NCI-H460 (cell line): Measurements from ENCODE around the gene PDK1. TPM values are rescaled to one million over a fixed set of nuclear protein-coding genes. Genes with fewer than 3 reads are reported as not detected.
"Not testable (repeated sequence)": the region's sequence is repeated elsewhere in the genome, so short reads cannot be mapped to it uniquely, and the experiment has no call there.

Experiments used
- DNase-seq: peaks from one replicate; pipeline ENCODE4 v3.0.0-alpha.2; 2016; ENCODE audit warnings: low read depth; ENCODE audit errors: extremely low read depth
- polyA plus RNA-seq: library from polyadenylated mRNA; depleted of rRNA; stranded (reverse); fragments of >200 nt; gene quantifications from 2 replicates; pipeline ENCODE4 v1.2.3, GENCODE V29; 2014; cell fraction: nucleus; rRNA removed
- total RNA-seq: library from RNA; depleted of rRNA; stranded (reverse); fragments of >200 nt; shearing (Covaris generic); gene quantifications from 2 replicates; pipeline ENCODE4 v1.2.3, GENCODE V29; 2014; rRNA removed

The PDK1 gene
- 49.9 and 50.7 TPM in 2 replicates for total RNA-seq
- polyA plus RNA-seq = 26.2 and 34.0 TPM in 2 replicates

- peak; percentile 88 for DNase-seq
These were observed at the start of gene PDK1 for GRCh38 chr2:172555522-172556283. PDK1 (plus strand) TSS chr2:172556090; CDS start chr2:172556151, 61 bp downstream.

- DNase-seq = no peak
These were observed 48.7 kb upstream of the PDK1 start for GRCh38 chr2:172507199-172507598.

DNA sequence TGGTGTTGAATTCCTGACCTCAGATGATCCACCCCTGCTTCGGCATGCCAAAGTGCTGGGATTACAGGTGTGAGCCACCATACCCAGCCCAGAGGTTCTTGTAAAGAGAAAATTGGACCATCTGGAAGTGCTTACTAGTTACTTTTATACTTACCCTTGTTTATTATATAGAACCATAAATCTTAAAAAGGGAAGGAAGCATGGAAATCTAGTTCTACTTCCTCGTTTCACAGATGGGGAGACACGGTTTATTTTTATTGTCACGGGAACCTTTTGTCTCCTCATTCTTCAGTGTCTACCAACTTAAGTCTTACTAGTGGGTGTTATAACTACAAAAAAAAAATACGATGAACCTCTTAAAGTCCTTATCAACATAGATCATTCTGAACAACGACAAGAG, 45.8 kb upstream of the PDK1 start:
- no peak for DNase-seq

DNA sequence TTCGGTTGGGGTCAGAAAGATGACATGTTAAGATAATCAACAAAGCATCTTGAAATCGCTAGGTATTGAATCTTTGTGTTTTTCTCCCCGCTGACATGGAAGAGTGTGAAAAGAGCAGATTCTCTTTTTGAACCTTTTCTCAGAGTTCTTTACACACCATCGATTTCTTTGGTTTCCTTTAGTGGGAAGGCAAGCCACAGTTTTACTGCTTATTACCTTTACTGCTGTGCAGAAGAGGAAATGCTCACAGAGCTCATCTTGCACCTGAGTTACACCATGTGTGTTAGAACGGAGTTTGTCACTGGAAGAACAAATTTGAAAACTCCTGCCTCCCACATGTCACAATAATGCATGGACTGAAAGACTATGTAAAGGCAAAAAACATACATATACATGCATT, 45.3 kb upstream of the PDK1 start:
- DNase-seq = no peak

DNA sequence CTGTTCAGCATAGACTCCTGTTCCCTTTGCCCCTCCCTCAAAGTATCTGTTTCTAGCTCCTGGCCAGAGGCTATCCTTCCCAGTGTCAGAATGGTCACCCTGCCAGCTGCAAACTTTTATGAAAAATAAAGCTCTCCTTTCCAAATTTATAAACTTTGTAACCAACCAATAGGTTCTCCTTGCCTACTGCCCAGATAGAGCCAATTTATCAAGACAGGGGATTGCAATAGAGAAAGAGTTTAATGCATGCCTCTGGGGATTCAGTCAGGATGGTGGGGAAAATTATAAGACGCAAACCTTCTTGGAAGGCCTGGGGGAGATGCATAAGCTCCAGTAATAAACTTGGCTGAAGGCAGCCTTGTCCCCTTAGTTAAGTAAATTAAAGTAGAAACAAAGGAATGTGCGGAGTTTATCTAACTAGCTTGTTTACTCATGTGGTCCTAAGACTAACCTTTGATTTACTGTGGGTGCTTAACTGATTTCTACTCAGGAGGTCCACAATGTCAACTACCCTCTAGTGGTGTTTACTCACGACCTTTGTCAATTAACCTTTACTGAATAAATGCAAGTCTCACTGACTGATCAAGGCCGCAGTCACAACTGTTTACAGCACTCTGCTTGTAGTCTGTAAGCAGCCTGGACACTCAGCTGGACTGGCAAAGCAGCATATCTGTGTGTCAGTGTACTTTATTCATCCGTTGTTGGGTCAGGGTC, 42.9 kb upstream of the PDK1 start:
- no peak for DNase-seq

GRCh38 chr2:172513524-172513900, 42.4 kb upstream of the PDK1 start:
- DNase-seq = no peak

- no peak for DNase-seq
These were observed 41.8 kb upstream of the PDK1 start for GRCh38 chr2:172513935-172514586.

DNA sequence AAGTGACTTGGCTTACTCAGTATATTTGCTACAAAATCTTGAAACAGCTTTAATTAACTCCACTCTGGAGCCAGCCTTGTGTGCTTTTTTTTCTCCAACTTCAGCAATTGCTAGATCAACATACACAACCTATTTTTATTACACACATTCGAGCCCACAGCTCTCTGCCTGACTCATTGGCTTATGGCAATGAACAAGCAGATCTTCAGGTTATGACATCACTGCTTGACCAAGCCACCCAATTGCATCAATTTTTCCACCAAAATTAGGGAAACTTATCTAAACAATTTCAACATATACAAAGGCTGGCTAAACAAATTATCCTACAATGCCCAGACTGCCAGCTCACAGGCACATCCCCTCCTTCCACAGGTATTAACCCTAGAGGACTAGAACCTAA, 39.6 kb upstream of the PDK1 start:
- peak; percentile 6 for DNase-seq

DNA sequence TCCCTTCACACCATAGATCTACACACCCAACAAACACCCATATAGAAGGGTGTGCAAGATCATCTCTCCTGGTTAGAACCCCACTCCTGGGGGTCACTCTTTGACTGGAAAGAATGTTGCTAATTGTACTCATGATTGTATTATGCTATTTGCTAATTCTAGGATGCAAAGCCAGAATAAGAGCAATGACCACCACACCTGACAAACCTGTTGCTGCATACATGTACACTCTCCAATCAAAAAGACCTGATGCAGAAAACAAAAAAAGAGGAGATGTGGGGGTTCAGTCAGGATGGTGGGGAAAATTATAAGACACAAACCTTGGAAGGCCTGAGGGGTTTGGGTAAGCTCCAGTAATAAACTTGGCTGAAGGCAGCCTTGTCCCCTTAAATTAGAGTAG, 36.9 kb upstream of the PDK1 start:
- no peak for DNase-seq

- no peak for DNase-seq
These were observed 30.3 kb upstream of the PDK1 start for GRCh38 chr2:172525601-172526000.

DNA sequence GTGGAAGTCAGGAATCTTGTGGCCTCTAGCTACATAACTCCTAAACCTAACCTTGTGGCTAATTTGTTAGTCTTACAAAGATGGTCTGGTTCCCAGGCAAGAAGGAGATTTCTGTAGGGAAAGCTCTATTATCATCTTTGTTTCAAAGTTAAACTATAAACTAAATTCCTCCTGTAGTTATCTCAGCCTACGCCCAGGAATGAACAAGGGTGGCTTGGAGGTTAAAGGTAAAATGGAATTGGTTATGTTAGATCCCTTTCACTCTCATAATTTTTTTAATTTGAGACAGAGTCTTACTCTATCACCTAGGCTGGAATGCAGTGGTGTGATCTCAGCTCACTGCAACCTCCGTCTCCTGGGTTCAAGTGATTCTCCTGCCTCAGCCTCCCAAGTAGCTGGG, 24.6 kb upstream of the PDK1 start:
- DNase-seq = no peak

GRCh38 chr2:172532461-172532860, 23.4 kb upstream of the PDK1 start:
- not testable (repeated sequence) for DNase-seq

DNA sequence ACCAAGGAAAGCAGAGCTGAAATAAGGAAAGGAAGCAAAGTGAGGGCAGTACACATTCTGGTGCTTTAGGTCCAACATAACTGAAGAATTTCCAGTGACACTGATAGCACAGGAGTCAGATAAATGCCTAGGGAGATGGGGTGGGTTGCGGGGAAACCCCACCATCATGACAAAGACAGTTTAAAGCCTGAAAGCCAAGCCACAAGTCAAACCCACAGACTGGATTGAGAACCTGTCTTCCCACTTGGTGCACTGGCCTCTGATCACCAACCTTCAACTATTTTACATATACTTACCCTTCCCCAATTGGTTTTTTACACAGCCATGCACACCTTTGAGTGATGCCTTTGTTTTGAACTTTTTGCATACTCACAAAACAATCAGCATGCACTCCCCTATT, 22.2 kb upstream of the PDK1 start:
- no peak for DNase-seq

DNA sequence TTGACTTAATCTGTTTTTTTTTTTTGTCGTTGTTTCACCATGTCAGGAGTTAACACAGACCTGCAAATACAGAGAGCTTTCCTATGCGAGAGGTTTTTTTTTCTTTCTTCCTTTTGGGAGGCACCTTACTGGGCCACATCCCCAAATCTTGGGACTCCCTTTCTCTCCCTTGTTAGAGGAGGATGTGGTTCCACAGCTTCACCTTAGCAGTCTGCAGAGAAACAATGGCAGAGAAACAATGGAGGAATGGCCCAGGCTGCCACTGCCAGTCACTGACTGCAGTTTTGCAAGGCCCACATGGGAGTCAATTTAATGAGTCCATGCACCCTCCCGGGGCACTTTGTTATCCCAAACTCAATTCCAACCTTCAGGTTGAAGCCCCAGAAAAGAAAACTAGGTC, 20.8 kb upstream of the PDK1 start:
- DNase-seq = no peak

GRCh38 chr2:172537851-172538250, 18.0 kb upstream of the PDK1 start:
- not testable (repeated sequence) for DNase-seq

- DNase-seq = no peak
These were observed 16.1 kb upstream of the PDK1 start for GRCh38 chr2:172539767-172540166.

DNA sequence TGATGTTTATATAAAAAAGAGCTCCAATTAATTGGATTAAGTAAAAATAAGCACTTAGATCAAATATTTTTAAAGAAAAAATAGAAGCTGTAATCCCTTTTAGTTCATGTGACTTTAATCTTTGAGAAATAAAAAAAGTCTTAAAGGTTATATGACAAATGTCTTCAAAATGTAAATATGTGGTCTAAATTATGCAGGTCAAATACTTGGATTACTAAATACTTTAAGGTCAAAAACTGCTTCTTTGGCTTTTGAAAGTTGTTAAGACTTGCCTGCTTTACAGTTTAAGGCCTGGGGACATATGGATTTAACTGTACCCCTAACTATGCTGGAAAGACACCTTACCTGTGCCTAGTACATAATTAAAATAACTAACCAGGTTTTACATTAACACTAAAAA, 15.5 kb upstream of the PDK1 start:
- no peak for DNase-seq

- peak; percentile 78 for DNase-seq
These were observed 10.3 kb upstream of the PDK1 start for GRCh38 chr2:172545408-172546075.

GRCh38 chr2:172549131-172549530, 6.8 kb upstream of the PDK1 start:
- DNase-seq = no peak

- DNase-seq = not testable (repeated sequence)
These were observed 6.1 kb upstream of the PDK1 start for GRCh38 chr2:172549802-172550201.

DNA sequence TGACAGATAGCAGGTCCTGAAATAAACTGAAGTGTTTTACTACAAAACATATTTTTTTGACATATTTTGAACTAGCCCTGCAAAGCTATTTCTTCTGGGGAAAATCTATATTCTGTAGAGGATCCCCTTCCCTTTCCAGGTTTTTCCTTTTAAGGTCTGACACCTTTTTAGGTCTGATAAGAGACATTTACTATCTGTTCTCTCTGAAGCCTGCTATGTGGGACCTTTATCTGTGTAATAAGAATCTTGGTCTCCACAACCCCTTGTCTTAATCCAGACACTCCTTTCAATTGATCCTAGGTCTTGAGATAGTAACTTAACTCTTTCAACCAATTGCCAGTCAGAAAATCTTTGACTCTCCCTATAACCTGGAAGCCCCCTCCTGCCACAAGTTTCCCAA, 5.5 kb upstream of the PDK1 start:
- DNase-seq = no peak
